Right atrium auricular region (tissue), 2 donors: ENCODE data around the gene DCLRE1A. TPM values are rescaled to one million over a fixed set of nuclear protein-coding genes. Genes with fewer than 3 reads are reported as not detected.

ENCODE experiments used
- DNase-seq: peaks from one replicate; pipeline ENCODE4 v3.0.0-alpha.2; 2019; ENCODE audit warnings: low spot score
- H3K27ac ChIP-seq, 2 donors: fragments of 200-600 bp; sonication (generic); 1 replicate in 1 of 2; 2 replicates in 1 of 2; pipeline ENCODE4 v1.5.1; 2016 to 2019
- H3K27me3 ChIP-seq, 2 donors: fragments of 200-600 bp; sonication (generic); one replicate each; pipeline versions ENCODE4 v1.5.1 to v1.6.0; 2017 to 2019
- H3K36me3 ChIP-seq: fragments of 200-600 bp; sonication (generic); one replicate; pipeline ENCODE4 v1.5.1; 2016
- H3K4me1 ChIP-seq, 2 donors: fragments of 200-600 bp; sonication (generic); one replicate each; pipeline versions ENCODE4 v1.5.1 to v1.6.0; 2017 to 2019
- H3K4me3 ChIP-seq, 2 donors: fragments of 200-600 bp; sonication (generic); 1 replicate in 1 of 2; 2 replicates in 1 of 2; pipeline ENCODE4 v1.5.1; 2017 to 2019; ENCODE audit warnings: mild to moderate bottlenecking in 1 of 2, moderate library complexity in 1 of 2
- H3K9me3 ChIP-seq, 2 donors: fragments of 200-600 bp; sonication (generic); one replicate each; pipeline ENCODE4 v1.5.1; 2019
- total RNA-seq, 2 donors: library from RNA; depleted of rRNA; stranded (reverse); fragments of >200 nt; gene quantifications; one replicate each; pipeline ENCODE4 v1.1.0, GENCODE V29; 2016
- TF ChIP-seq, protein P1 (sequence below), 2 donors: fragments of 200-600 bp; sonication (generic); IDR thresholded peaks; one replicate each; pipeline ENCODE4 v1.5.1; 2019; ENCODE audit warnings: antibody characterized with exemption in 2 of 2

Gene DCLRE1A
- total RNA-seq, 2 donors from 2014 or later, result 4.9 to 7.4 TPM

GRCh38 chr10:113893570-113893969 is 39.7 kb upstream of the DCLRE1A start:
- no peak overlapping the region for H3K4me3 ChIP-seq
- H3K27me3 ChIP-seq, result no peaks in the 10 kb centered on the region
- TF ChIP-seq, protein P1, sequence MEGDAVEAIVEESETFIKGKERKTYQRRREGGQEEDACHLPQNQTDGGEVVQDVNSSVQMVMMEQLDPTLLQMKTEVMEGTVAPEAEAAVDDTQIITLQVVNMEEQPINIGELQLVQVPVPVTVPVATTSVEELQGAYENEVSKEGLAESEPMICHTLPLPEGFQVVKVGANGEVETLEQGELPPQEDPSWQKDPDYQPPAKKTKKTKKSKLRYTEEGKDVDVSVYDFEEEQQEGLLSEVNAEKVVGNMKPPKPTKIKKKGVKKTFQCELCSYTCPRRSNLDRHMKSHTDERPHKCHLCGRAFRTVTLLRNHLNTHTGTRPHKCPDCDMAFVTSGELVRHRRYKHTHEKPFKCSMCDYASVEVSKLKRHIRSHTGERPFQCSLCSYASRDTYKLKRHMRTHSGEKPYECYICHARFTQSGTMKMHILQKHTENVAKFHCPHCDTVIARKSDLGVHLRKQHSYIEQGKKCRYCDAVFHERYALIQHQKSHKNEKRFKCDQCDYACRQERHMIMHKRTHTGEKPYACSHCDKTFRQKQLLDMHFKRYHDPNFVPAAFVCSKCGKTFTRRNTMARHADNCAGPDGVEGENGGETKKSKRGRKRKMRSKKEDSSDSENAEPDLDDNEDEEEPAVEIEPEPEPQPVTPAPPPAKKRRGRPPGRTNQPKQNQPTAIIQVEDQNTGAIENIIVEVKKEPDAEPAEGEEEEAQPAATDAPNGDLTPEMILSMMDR (IDR thresholded peaks at IDR 0.05), result no peak
- no peak for DNase-seq
- no peaks in the 10 kb centered on the region for H3K9me3 ChIP-seq
- H3K36me3 ChIP-seq, result no peaks in the 10 kb centered on the region
- peaks cover 0 to 22% of the 10 kb centered on the region in 2 donors for H3K4me1 ChIP-seq
- H3K27ac ChIP-seq, result peak overlapping the region; percentile 28 to 84

DNA sequence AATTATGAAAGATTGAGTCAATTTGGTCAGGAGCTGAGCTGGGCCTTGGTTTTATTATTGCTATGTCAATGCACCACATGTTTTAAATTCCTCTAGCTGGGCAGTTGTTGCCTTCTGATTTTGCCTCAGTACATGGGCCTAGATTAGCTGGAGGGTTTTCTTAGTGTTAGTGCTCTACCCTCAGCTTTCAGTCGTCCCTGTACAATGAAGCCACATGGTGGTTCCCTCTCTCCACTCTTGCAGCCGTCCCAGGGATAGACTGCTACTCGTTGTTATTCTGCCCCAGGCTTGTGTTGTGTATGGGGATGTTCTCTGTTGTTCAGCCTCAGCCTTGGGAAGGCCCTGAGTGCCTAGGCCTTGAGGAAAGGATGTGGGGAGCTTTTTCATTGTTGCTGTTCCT is 37.6 kb upstream of the DCLRE1A start:
- Histone ChIP-seq H3K4me1 (peaks cover 0 to 22% of the 10 kb centered on the region in 2 donors), H3K36me3 (peaks cover 8% of the 10 kb centered on the region), H3K9me3 (no peaks in the 10 kb centered on the region), H3K27ac (peak overlapping the region; percentile 36 to 84), H3K27me3 (no peaks in the 10 kb centered on the region), H3K4me3 (no peak overlapping the region)
- DNase-seq, result no peak
- TF ChIP-seq, protein P1 (IDR thresholded peaks at IDR 0.05), result peak in 1 of 2 donors; percentile 29

GRCh38 chr10:113890769-113891168 is 36.9 kb upstream of the DCLRE1A start:
- H3K4me3 ChIP-seq, result no peak overlapping the region
- no peaks in the 10 kb centered on the region for H3K9me3 ChIP-seq
- H3K36me3 ChIP-seq, result peaks cover 16% of the 10 kb centered on the region
- no peaks in the 10 kb centered on the region for H3K27me3 ChIP-seq
- no peak for DNase-seq
- TF ChIP-seq, protein P1 (IDR thresholded peaks at IDR 0.05), result no peak
- peak overlapping the region in 1 of 2 donors; percentile 84 for H3K27ac ChIP-seq
- peaks cover 0 to 22% of the 10 kb centered on the region in 2 donors for H3K4me1 ChIP-seq

GRCh38 chr10:113889911-113890310 is 36.0 kb upstream of the DCLRE1A start:
- H3K27ac ChIP-seq, result no peak overlapping the region
- peaks cover 24% of the 10 kb centered on the region for H3K36me3 ChIP-seq
- TF ChIP-seq, protein P1 (IDR thresholded peaks at IDR 0.05), result no peak
- no peak for DNase-seq
- H3K9me3 ChIP-seq, result no peaks in the 10 kb centered on the region
- H3K4me1 ChIP-seq, result peaks cover 0 to 22% of the 10 kb centered on the region in 2 donors
- H3K4me3 ChIP-seq, result no peak overlapping the region
- H3K27me3 ChIP-seq, result no peaks in the 10 kb centered on the region

DNA sequence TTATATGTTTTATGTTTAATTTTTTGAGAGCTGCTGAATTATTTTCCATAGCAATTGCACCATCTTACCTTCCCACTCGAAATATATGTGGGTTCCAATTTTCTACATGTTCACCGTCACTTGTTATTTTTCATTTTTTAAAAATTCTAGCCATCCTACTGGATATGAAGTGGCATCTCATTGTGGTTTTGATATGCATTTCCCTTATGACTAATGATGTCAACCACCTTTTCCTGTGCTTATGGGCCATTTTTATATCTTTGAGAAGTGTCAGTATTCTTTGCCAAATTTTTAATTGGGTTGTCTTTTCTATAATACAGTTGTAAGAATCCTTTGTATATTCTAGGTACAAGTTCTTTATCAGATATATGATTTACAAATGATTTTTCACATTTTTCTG is 28.4 kb upstream of the DCLRE1A start:
- H3K36me3 ChIP-seq, result peaks cover 40% of the 10 kb centered on the region
- TF ChIP-seq, protein P1 (IDR thresholded peaks at IDR 0.05), result no peak

GRCh38 chr10:113880236-113880635 is 26.4 kb upstream of the DCLRE1A start:
- no peaks in the 10 kb centered on the region for H3K9me3 ChIP-seq
- H3K27ac ChIP-seq, result no peak overlapping the region
- H3K4me3 ChIP-seq, result no peak overlapping the region
- H3K27me3 ChIP-seq, result no peaks in the 10 kb centered on the region
- peaks cover 0 to 4% of the 10 kb centered on the region in 2 donors for H3K4me1 ChIP-seq
- TF ChIP-seq, protein P1 (IDR thresholded peaks at IDR 0.05), result no peak
- no peak for DNase-seq
- peaks cover 29% of the 10 kb centered on the region for H3K36me3 ChIP-seq

More for the DNA sequence above, 28.4 kb upstream of the DCLRE1A start:
- H3K4me1 ChIP-seq, result no peaks in the 10 kb centered on the region
- no peak overlapping the region for H3K27ac ChIP-seq
- H3K9me3 ChIP-seq, result no peaks in the 10 kb centered on the region
- no peaks in the 10 kb centered on the region for H3K27me3 ChIP-seq
- no peak overlapping the region for H3K4me3 ChIP-seq
- no peak for DNase-seq
